HepG2 (cell line): ENCODE results near the gene PDZRN4. TPM values are rescaled to one million over a fixed set of nuclear protein-coding genes. Genes with fewer than 3 reads are reported as not detected.

Source experiments
- ATAC-seq: fragments of 200-7000 bp; cut with Tn5 transposase; 3 replicates; pipeline ENCODE4 v1.9.1; 2020; ENCODE audit warnings: mild to moderate bottlenecking, moderate library complexity
- BruUV-seq: library from RNA; stranded (reverse); fragments of 400-500 nt; replicated peaks from 2 replicates; lab custom pipeline; 2021; lab: Mats Ljungman, UMichigan
- CTCF ChIA-PET: fragments of 300-600 bp; formaldehyde crosslinking; extraction: SDS; loops from one replicate; lab custom pipeline; 2021; ENCODE audit warnings: low total read pairs, inconsistent platforms, low intra/inter-chr PET ratio; lab: Yijun Ruan, JAX
- POLR2A ChIA-PET: fragments of 350-600 bp; sonication (Branson Sonifier 250); formaldehyde crosslinking; loops from one replicate; lab custom pipeline; 2020; ENCODE audit warnings: antibody characterized with exemption, inconsistent platforms; lab: Yijun Ruan, JAX
- DNase-seq: peaks from one replicate; pipeline ENCODE4 v3.0.0-alpha.2; 2015; ENCODE audit warnings: low spot score
- FAIRE-seq: peaks from 3 replicates; lab custom pipeline; 2011; peaks lifted over from hg19 to GRCh38; lab: Jason Lieb, UNC
- H2AFZ ChIP-seq: one replicate; pipeline ENCODE4 v1.6.1; 2011; ENCODE audit warnings: low read length, inconsistent platforms
- H3K27ac ChIP-seq: fragments of 300-600 bp; 3 replicates; pipeline ENCODE4 v1.8.0; 2011; ENCODE audit warnings: mixed run types, mild to moderate bottlenecking, mixed read lengths, low read length, inconsistent platforms; ENCODE audit not compliant: insufficient read depth; ENCODE audit errors: extremely low read length
- H3K27me3 ChIP-seq, 2 experiments: fragments of 200-600 bp in 1 of 2; 2 replicates in 1 of 2; 3 replicates in 1 of 2; pipeline versions ENCODE4 v1.6.0 to v1.8.0; 2011; ENCODE audit warnings: low read length in 2 of 2, mild to moderate bottlenecking in 2 of 2, moderate library complexity in 2 of 2, inconsistent platforms in 1 of 2; ENCODE audit not compliant: insufficient read depth in 2 of 2, control insufficient read depth in 1 of 2
- H3K36me3 ChIP-seq, 2 experiments: fragments of 200-600 bp in 1 of 2; replicated peaks in 1 of 2; 2 replicates in 1 of 2; 3 replicates in 1 of 2; pipeline versions ENCODE4 v1.5.1 to v1.8.0; 2011; ENCODE audit warnings: low read length in 2 of 2, inconsistent platforms in 1 of 2; ENCODE audit not compliant: insufficient read depth in 2 of 2, control insufficient read depth in 1 of 2
- H3K4me1 ChIP-seq: 2 replicates; pipeline ENCODE4 v1.5.1; 2012; ENCODE audit warnings: low read length, inconsistent platforms; ENCODE audit not compliant: insufficient read depth
- H3K4me2 ChIP-seq: 2 replicates; pipeline ENCODE4 v1.6.0; 2011; ENCODE audit warnings: low read depth, low read length, inconsistent platforms
- H3K4me3 ChIP-seq, 3 experiments: fragments of 200-600 bp in 1 of 3; sonication (generic), shearing (Covaris generic) in 1 of 3; replicated peaks in 1 of 3; 2 replicates each; pipeline ENCODE4 v1.5.1; 2011 to 2016; ENCODE audit warnings: low read length in 3 of 3, inconsistent platforms in 2 of 3, low read depth in 2 of 3, mild to moderate bottlenecking in 2 of 3, control low read depth in 1 of 3, mixed read lengths in 1 of 3; ENCODE audit not compliant: insufficient read depth in 1 of 3
- H3K79me2 ChIP-seq: one replicate; pipeline ENCODE4 v1.6.1; 2011; ENCODE audit warnings: low read length, inconsistent platforms; ENCODE audit not compliant: insufficient read depth
- H3K9ac ChIP-seq: 2 replicates; pipeline ENCODE4 v1.6.0; 2011; ENCODE audit warnings: mild to moderate bottlenecking, low read depth, low read length, inconsistent platforms; ENCODE audit not compliant: insufficient read depth
- H3K9me3 ChIP-seq: 2 replicates; pipeline ENCODE4 v1.5.1; 2012; ENCODE audit warnings: mild to moderate bottlenecking, low read length
- H4K20me1 ChIP-seq: 2 replicates; pipeline ENCODE4 v1.6.0; 2011; ENCODE audit warnings: inconsistent platforms, mild to moderate bottlenecking, low read length, moderate library complexity; ENCODE audit not compliant: insufficient read depth
- BRD4 ChIP-seq: sonication (generic); formaldehyde crosslinking; IDR thresholded peaks from 2 replicates; pipeline ENCODE4 v1.4.0; 2020; ENCODE audit warnings: missing genetic modification reagents
- CHD4 ChIP-seq: fragments of 200-600 bp; sonication (generic); IDR thresholded peaks from 2 replicates; pipeline ENCODE4 v1.7.0; 2017; ENCODE audit warnings: mild to moderate bottlenecking, low read length, borderline replicate concordance
- DRAP1 ChIP-seq: IDR thresholded peaks from 2 replicates; pipeline ENCODE4 v1.6.1; 2016; ENCODE audit warnings: missing genetic modification reagents, missing compliant biosample characterization
- FOSL1 ChIP-seq: sonication (generic); formaldehyde crosslinking; IDR thresholded peaks from 2 replicates; pipeline ENCODE4 v1.9.0; 2021; ENCODE audit warnings: missing genetic modification reagents, borderline replicate concordance
- MIER3 ChIP-seq: IDR thresholded peaks from 2 replicates; pipeline ENCODE4 v1.6.1; 2016; ENCODE audit warnings: missing compliant biosample characterization, borderline replicate concordance
- SALL2 ChIP-seq: sonication (generic); formaldehyde crosslinking; IDR thresholded peaks from 2 replicates; pipeline ENCODE4 v1.8.1; 2023; ENCODE audit warnings: mild to moderate bottlenecking, missing genetic modification reagents, inconsistent platforms
- SKIL ChIP-seq: sonication (generic); formaldehyde crosslinking; IDR thresholded peaks from 2 replicates; pipeline ENCODE4 v1.8.0; 2022; ENCODE audit warnings: missing genetic modification reagents, mild to moderate bottlenecking, moderate library complexity, borderline replicate concordance
- ZNF143 ChIP-seq: sonication (generic); formaldehyde crosslinking; IDR thresholded peaks from 2 replicates; pipeline ENCODE4 v1.4.0; 2020; ENCODE audit warnings: missing genetic modification reagents
- ZNF251 ChIP-seq: sonication (generic); formaldehyde crosslinking; IDR thresholded peaks from 2 replicates; pipeline ENCODE4 v1.9.0; 2021; ENCODE audit warnings: mild to moderate bottlenecking, missing genetic modification reagents
- WGBS: methylation state at CpG from one replicate; pipeline ENCODE4 v1.1.6; 2017; ENCODE audit warnings: low lambda C conversion rate; 5-methylcytosine and 5-hydroxymethylcytosine counted together
- in situ Hi-C: cut with HindIII; loops from 2 replicates; pipeline ENCODE4 v1.10.0; 2017; ENCODE audit warnings: low pct_unique_long_range_greater_than_20kb; ENCODE audit not compliant: extremely low pct_ligation_motif_present
- intact Hi-C: fragments of 100-400 bp; cut with micrococcal nuclease; formaldehyde crosslinking; loops from one replicate; pipeline ENCODE4 v1.10.0; 2022; ENCODE audit not compliant: unreplicated experiment
- polyA plus RNA-seq, 8 experiments: library from polyadenylated mRNA; depleted of rRNA in 3 of 8; stranded (reverse) in 7 of 8; unstranded in 1 of 8; fragments of >200 nt; fragmentation: Illumina TruSeq in 4 of 8; extraction: Trizol in 4 of 8; gene quantifications; 2 replicates each; pipeline versions ENCODE4 v1.2.1 to v1.2.3, GENCODE V29; 2011 to 2016; ENCODE audit warnings: low read depth in 4 of 8, missing spikeins in 1 of 8, mixed read lengths in 1 of 8; ENCODE audit not compliant: insufficient read depth in 1 of 8
- total RNA-seq, 5 experiments: library from RNA; depleted of rRNA; stranded (reverse); fragments of >200 nt; fragmentation: Illumina TruSeq; extraction: Trizol; gene quantifications; 2 replicates each; pipeline ENCODE4 v1.2.3, GENCODE V29; 2016; ENCODE audit warnings: low read depth in 1 of 5

Gene PDZRN4
- total and polyA plus RNA-seq, 2 of the 13 experiments (the other 11 are each of a cell fraction or from before 2014, with no cell fraction given): not detected

GRCh38 chr12:41558671-41559070 lies 370.6 kb downstream of the PDZRN4 start:
- no peak overlapping the region for H3K4me3 ChIP-seq
- in situ Hi-C loops (no loop called here), intact Hi-C loops (no loop called here)
- ChIA-PET POLR2A (no interaction called here), CTCF (no interaction called here)
- WGBS: 0% methylated on average over 1 of the region's 1 CpG
- no peaks in the 10 kb centered on the region for H3K27me3 ChIP-seq
- no peaks in the 10 kb centered on the region for H3K4me1 ChIP-seq
- no peaks in the 10 kb centered on the region for H3K79me2 ChIP-seq
- no peaks in the 10 kb centered on the region for H4K20me1 ChIP-seq
- BruUV-seq: no TSS peak
- ATAC-seq (no peak), DNase-seq (no peak), FAIRE-seq (no peak)
- no peak overlapping the region for H2AFZ ChIP-seq
- H3K27ac ChIP-seq: no peak overlapping the region
- TF ChIP-seq SALL2 (CRISPR knock-in tag) (no peak), MIER3 (CRISPR knock-in tag) (no peak), ZNF251 (CRISPR knock-in tag) (no peak), DRAP1 (CRISPR knock-in tag) (no peak), FOSL1 (CRISPR knock-in tag) (no peak), BRD4 (CRISPR knock-in tag) (no peak), ZNF143 (no peak), SKIL (CRISPR knock-in tag) (no peak), CHD4 (no peak)
- no peak overlapping the region for H3K4me2 ChIP-seq
- H3K9ac ChIP-seq: no peak overlapping the region
- H3K9me3 ChIP-seq: no peaks in the 10 kb centered on the region
- H3K36me3 ChIP-seq: no peaks in the 10 kb centered on the region
